A673 (cell line): ENCODE measurements around the gene TMEM212. TPM values are rescaled to one million over a fixed set of nuclear protein-coding genes. Genes with fewer than 3 reads are reported as not detected.

Source experiments
- BruUV-seq: library from RNA; stranded (reverse); fragments of 400-500 nt; replicated peaks from 2 replicates; lab custom pipeline; 2021; lab: Mats Ljungman, UMichigan
- CTCF ChIA-PET: fragments of 300-600 bp; sonication (Branson Sonifier 250); formaldehyde crosslinking; loops from one replicate; lab custom pipeline; 2022; ENCODE audit warnings: antibody characterized with exemption; lab: Charles Lee
- POLR2A ChIA-PET: fragments of 300-600 bp; sonication (Branson Sonifier 250); formaldehyde crosslinking; loops from one replicate; lab custom pipeline; 2022; ENCODE audit warnings: antibody characterized with exemption; ENCODE audit not compliant: low non-redundant PET; lab: Charles Lee
- DNase-seq: peaks from one replicate; pipeline ENCODE4 v3.0.0-alpha.2; 2015; ENCODE audit warnings: low spot score
- H3K27ac ChIP-seq: fragments of 200-600 bp; sonication (generic); 2 replicates; pipeline ENCODE4 v1.5.1; 2016; ENCODE audit warnings: mixed run types, low read depth, mild to moderate bottlenecking, mixed read lengths, antibody characterized with exemption, low read length; ENCODE audit not compliant: poor library complexity, severe bottlenecking
- H3K27me3 ChIP-seq: fragments of 200-600 bp; sonication (generic); replicated peaks from 2 replicates; pipeline ENCODE4 v1.6.1; 2017; ENCODE audit warnings: mixed run types, low read depth, mild to moderate bottlenecking, mixed read lengths, antibody characterized with exemption, low read length; ENCODE audit not compliant: insufficient read depth, poor library complexity
- H3K36me3 ChIP-seq: fragments of 200-600 bp; sonication (generic); 2 replicates; pipeline ENCODE4 v1.6.1; 2016; ENCODE audit warnings: mixed run types, mild to moderate bottlenecking, mixed read lengths, antibody characterized with exemption, low read length; ENCODE audit not compliant: insufficient read depth, poor library complexity, severe bottlenecking
- H3K4me1 ChIP-seq: fragments of 200-600 bp; sonication (generic); 2 replicates; pipeline ENCODE4 v1.6.1; 2017; ENCODE audit warnings: mixed run types, mild to moderate bottlenecking, mixed read lengths, antibody characterized with exemption, low read length; ENCODE audit not compliant: insufficient read depth, poor library complexity, severe bottlenecking
- H3K4me3 ChIP-seq: fragments of 200-600 bp; sonication (generic); 2 replicates; pipeline ENCODE4 v1.5.1; 2016; ENCODE audit warnings: low read depth, mixed run types, mild to moderate bottlenecking, mixed read lengths, low read length; ENCODE audit not compliant: poor library complexity, severe bottlenecking
- H3K9me3 ChIP-seq: fragments of 200-600 bp; sonication (generic); 2 replicates; pipeline ENCODE4 v1.6.1; 2016; ENCODE audit warnings: mixed run types, low read depth, mild to moderate bottlenecking, mixed read lengths, antibody characterized with exemption, low read length; ENCODE audit not compliant: poor library complexity, severe bottlenecking
- EZH2 ChIP-seq: fragments of 200-600 bp; sonication (generic); IDR thresholded peaks from 2 replicates; pipeline ENCODE4 v1.6.1; 2017; ENCODE audit warnings: borderline replicate concordance, low read depth, mild to moderate bottlenecking, mixed read lengths, antibody characterized with exemption, low read length; ENCODE audit not compliant: poor library complexity, severe bottlenecking
- intact Hi-C: fragments of 100-400 bp; cut with micrococcal nuclease; formaldehyde crosslinking; loops from one replicate; pipeline ENCODE4 v1.10.0; 2022; ENCODE audit not compliant: unreplicated experiment
- total RNA-seq: library from RNA; stranded (reverse); gene quantifications from 2 replicates; pipeline ENCODE4 v1.2.3, GENCODE V29; 2021
- TF ChIP-seq, protein P1 (sequence below): fragments of 300-800, 200-600 bp; sonication (generic); conservative IDR thresholded peaks from 2 replicates; pipeline ENCODE4 v1.5.1; 2017; ENCODE audit warnings: low read depth, mild to moderate bottlenecking, antibody characterized with exemption, low read length, moderate library complexity, mixed read lengths

The TMEM212 gene
- total RNA-seq, 1 experiment from 2014 or later, result not detected

DNA sequence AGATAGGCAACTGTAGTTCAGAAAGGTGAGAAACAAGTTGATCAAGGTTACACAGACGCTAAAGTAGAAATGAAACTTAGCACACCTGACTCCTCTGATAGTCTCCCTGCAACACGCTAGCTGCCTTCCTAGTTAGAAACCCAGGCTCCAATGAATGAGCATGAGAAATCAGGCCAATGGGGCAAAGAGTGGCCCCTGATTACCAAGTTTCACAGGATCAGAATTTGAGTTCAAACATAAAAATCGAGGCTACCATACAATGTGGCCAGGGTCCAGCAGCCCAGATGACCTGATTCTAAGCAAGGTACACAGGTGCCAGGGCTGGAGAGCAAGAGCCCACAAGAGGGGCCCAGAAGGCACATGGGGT lies 40.6 kb upstream of the TMEM212 start:
- ChIA-PET POLR2A (no interaction called here), CTCF (no interaction called here)
- DNase-seq, result no peak
- BruUV-seq, result no TSS peak
- Histone ChIP-seq H3K9me3 (no peaks in the 10 kb centered on the region), H3K27ac (no peak overlapping the region), H3K4me3 (no peak overlapping the region), H3K27me3 (no peaks in the 10 kb centered on the region), H3K4me1 (peaks cover 15% of the 10 kb centered on the region), H3K36me3 (no peaks in the 10 kb centered on the region)
- TF ChIP-seq, protein P1, sequence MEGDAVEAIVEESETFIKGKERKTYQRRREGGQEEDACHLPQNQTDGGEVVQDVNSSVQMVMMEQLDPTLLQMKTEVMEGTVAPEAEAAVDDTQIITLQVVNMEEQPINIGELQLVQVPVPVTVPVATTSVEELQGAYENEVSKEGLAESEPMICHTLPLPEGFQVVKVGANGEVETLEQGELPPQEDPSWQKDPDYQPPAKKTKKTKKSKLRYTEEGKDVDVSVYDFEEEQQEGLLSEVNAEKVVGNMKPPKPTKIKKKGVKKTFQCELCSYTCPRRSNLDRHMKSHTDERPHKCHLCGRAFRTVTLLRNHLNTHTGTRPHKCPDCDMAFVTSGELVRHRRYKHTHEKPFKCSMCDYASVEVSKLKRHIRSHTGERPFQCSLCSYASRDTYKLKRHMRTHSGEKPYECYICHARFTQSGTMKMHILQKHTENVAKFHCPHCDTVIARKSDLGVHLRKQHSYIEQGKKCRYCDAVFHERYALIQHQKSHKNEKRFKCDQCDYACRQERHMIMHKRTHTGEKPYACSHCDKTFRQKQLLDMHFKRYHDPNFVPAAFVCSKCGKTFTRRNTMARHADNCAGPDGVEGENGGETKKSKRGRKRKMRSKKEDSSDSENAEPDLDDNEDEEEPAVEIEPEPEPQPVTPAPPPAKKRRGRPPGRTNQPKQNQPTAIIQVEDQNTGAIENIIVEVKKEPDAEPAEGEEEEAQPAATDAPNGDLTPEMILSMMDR, result no peak
- TF ChIP-seq EZH2, result no peak
- intact Hi-C loops, result no loop called here

DNA sequence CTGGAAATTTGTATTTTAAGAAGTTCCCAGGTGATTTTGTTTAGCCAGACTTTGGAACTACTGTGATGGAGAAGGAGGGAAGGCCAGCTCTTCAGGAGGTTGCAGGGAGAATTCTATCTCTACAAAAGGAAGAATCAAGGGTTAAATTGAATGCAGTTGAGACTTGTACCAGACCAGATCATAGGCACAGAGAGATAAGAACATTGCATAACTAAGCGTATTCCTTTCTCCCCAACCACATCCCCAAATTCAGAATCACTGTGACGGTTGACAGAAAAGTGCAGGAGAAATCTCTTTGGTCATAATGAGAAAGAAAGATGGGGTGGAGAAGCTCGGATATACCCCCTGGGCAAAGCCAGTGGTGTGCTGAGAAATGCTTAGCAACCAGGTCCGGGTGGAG lies 40.1 kb upstream of the TMEM212 start:
- no peak overlapping the region for H3K4me3 ChIP-seq
- H3K27me3 ChIP-seq, result no peaks in the 10 kb centered on the region
- no peak overlapping the region for H3K27ac ChIP-seq
- intact Hi-C loops, result no loop called here
- no TSS peak for BruUV-seq
- TF ChIP-seq EZH2, result no peak
- TF ChIP-seq, protein P1, result no peak
- CTCF ChIA-PET, result no interaction called here
- H3K4me1 ChIP-seq, result peaks cover 11% of the 10 kb centered on the region
- no peak for DNase-seq
- POLR2A ChIA-PET, result no interaction called here
- H3K9me3 ChIP-seq, result no peaks in the 10 kb centered on the region
- H3K36me3 ChIP-seq, result no peaks in the 10 kb centered on the region

DNA sequence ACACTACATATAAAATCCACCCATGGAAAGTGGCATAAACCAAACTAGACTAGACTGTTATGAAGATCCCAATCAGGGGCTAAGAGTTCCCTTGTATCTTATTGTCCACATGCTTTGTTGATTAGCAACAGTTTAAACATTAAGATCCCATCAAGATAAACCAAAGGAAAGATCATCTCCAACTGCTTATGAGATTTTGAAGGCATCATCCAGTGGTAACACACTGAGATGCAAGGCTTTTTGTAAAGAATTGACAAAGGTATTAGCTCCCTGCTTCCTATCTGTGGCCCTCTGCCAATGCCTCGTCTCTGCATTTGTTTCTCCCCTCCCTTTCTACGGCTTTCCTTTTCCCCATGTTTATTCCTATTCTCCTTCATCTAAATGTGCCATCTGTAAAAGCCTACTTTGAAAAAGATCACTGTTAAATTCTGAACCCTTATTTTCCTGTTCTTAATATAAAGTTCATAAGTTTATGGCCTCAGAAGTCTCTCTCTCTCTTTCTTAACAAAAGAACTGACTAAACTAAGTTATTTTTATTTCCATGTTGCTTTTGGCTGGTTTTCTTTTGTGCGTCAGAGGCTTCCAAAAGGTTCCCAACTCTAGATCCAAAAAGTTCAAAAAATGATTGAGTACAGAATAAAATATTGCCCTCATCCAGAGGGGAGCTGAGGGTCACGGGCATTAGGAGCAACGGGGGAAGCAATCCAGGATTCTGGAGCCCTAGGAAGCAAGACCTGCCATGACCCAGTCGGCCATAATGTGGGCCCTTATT lies 38.3 kb upstream of the TMEM212 start:
- Histone ChIP-seq H3K9me3 (no peaks in the 10 kb centered on the region), H3K4me3 (no peak overlapping the region), H3K4me1 (peaks cover 11% of the 10 kb centered on the region), H3K27me3 (no peaks in the 10 kb centered on the region), H3K36me3 (no peaks in the 10 kb centered on the region), H3K27ac (no peak overlapping the region)
- no peak for DNase-seq
- intact Hi-C loops, result no loop called here
- ChIA-PET POLR2A (no interaction called here), CTCF (no interaction called here)
- no TSS peak for BruUV-seq
- no peak for TF ChIP-seq EZH2
- TF ChIP-seq, protein P1, result no peak
